HG02973 (cell line): ENCODE measurements around the gene SLC9C2.
"Not testable (repeated sequence)": the region's sequence is repeated elsewhere in the genome, so short reads cannot be mapped to it uniquely, and the experiment has no call there.

Source experiments
- ATAC-seq: cut with Tn5 transposase; IDR thresholded peaks from one replicate; pipeline ENCODE4 v1.9.1; 2021; ENCODE audit warnings: moderate library complexity; ENCODE audit not compliant: unreplicated experiment

SLC9C2 gene

GRCh38 chr1:173603056-173603591, at the start of gene SLC9C2:
Gene SLC9C2, minus strand, starts transcription at chr1:173603072. Its CDS starts 1,296 bp downstream, at chr1:173601776.
- no peak for ATAC-seq

DNA sequence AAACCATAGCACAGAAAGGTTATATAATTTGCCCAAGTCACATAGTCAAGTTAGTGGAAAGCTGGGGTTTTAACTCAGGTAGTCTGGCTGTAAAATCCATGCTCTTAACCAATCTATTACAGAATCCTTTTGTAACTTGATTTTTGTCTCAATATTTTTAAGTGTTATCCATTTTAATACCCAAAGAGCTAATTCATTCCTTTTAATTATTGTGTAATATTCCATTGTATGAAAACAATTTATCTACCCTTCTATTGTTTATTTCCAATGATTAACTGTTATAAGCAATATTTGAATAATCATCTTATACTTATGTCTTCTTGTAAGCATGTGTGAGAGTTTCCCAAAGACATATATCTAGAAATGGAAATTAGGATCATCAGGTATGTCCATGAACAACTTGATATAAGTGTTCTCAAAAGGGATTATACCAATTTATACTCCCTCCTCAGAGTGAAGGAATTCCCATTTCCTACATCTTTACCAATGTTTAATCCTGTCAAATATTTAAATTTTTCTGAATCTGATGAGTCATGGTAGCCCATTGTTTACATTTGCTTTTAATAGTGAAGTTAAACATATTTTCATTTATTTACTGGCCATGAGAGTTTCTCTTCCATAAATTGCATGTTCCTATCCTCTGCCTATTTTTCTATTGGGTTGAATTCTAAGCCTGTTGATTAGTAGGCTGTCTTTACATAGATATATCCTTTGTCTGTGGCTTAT, 46.2 kb upstream of the SLC9C2 start:
- ATAC-seq = no peak

DNA sequence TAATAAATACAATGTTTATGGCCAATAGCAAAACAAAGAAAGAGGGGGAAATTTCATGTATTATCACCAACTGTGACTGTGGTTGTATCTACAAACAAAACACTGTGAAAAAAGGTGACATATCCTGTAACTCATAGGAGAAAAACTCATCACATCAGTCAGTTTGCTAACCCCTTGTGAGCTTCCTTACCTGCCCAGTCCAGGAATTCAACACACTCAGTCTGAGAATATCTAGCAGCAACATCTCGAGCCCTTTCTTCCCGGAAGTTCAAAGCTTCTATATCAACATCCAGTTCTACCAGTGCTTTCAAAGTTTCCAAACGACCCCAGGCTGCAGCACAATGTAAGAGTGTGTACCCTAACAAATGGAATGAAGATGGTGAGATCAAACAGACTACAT, 43.8 kb upstream of the SLC9C2 start:
- no peak for ATAC-seq

- not testable (repeated sequence) for ATAC-seq
Measured at GRCh38 chr1:173642450-173643139, 39.7 kb upstream of the SLC9C2 start.

DNA sequence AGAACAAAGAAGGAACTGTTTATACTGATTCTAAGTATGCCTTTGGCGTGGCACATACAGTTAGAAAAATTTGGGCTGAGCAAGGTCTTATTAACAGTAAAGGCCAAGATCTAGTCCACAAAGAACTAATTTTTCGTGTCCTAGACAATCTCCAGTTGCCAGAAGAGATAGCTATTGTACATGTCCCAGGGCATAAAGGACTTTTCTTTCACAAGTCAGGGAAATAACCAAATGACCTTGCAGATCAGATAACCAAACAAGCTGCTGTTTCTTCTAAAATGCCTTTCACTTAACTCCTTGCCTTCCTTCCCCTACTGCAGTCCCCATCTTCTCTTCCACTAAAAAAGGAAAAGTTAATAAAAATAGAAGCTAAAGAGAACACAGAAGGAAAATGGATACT, 36.2 kb upstream of the SLC9C2 start:
- no peak for ATAC-seq

GRCh38 chr1:173638043-173639021, 35.5 kb upstream of the SLC9C2 start:
- no peak for ATAC-seq

DNA sequence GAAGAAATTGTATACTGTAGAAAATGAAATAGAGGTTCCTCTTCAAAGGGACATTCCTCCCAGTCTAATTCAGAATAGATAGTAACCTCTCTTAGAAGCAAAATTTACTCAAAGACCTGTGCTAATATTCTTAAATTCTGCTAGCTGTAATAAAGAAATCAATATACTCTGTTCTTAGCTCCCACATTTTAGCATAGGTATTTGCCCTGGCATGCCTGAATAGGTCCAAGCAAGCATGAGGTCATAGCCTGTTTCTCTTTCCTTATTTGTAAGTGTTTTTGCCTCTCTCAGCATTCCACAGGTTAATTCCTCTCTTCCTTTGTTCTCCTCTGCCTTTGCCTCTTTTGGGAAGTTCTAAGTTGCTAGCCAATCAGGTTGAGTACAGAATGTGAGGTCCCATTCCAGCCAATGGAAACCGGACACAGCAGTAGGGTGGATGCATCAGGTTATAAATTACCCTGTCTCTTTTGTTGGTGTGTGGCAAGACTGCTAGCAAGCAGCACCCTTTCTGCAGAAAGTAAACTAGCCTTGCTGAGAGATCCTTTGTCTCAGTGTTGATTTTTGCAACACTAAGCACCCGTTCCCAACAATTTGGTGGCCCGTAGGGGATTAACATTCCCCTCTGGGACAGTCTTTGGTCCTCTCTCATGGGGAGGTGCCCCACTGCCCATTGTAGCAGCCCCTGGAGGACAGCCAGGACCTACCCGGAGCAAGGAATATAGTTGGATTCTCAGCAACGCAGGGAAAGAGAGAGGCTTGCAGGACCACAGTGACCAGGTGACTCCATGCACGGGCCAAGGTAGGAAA, 34.6 kb upstream of the SLC9C2 start:
- not testable (repeated sequence) for ATAC-seq

DNA sequence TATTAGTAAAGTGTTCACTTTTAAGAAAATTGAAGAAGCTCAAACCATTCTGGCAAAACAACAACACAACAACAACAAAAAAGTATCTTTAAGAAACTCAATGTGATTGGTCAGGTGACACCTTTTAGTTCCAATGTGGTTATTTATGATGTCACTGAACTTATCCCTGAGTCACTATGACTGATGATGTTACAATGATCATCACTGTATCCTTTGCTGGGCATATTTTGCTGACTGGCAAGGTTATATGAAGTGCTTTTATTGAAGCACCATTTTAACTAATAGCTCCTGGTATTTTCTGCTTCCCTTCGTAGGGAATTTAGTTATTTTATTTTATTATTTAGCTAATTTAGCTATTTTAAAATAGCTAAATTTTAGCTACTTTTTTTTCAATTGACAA, 32.2 kb upstream of the SLC9C2 start, which contains the start of gene TEX50:
TEX50 (plus strand) TSS at position 223 of the 400 bp plus-strand sequence. CDS start 184 bp downstream, outside the sequence.
- no peak for ATAC-seq

GRCh38 chr1:173628888-173629287, 26.0 kb upstream of the SLC9C2 start:
- no peak for ATAC-seq

DNA sequence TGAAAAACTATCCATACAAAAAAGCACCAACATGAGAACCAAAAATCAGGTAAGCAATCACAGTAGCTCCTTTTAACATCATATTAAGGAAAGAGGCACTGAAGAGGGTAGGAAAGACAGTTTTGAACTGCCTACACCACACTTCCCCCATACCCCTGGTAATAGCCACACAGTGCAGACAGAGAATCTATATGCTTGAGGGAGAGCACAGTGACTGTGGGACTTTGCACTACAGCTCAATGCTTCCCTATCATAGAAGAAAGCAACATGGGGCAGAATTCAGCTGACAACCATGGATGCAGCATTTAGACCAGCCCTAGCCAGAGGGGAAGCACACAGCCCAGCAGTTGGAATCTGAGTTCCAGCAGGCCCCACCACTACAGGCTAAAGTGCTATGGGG, 24.4 kb upstream of the SLC9C2 start:
- no peak for ATAC-seq

DNA sequence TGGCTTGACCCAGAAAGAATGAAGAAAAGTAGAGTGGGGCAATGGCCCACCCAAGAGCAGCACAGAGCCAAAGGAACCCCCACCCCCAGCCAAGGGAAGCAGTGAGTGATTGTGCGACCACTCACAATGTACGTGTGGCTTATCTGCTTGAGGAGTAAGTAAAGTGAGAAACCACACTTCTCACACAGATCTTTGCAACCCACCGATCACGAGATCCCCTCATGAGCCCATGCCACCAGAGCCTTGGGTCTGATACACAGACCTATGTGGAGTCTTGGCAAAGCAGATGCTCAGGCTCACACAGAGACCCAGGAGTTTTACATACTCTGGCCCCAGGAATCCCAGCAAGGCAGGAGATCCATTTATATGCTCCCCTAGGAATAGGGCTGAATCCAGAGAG, 14.0 kb upstream of the SLC9C2 start:
- ATAC-seq = no peak

- not testable (repeated sequence) for ATAC-seq
Measured at GRCh38 chr1:173613086-173613485, 10.2 kb upstream of the SLC9C2 start.

- no peak for ATAC-seq
Measured at GRCh38 chr1:173608503-173609216, 5.8 kb upstream of the SLC9C2 start.

DNA sequence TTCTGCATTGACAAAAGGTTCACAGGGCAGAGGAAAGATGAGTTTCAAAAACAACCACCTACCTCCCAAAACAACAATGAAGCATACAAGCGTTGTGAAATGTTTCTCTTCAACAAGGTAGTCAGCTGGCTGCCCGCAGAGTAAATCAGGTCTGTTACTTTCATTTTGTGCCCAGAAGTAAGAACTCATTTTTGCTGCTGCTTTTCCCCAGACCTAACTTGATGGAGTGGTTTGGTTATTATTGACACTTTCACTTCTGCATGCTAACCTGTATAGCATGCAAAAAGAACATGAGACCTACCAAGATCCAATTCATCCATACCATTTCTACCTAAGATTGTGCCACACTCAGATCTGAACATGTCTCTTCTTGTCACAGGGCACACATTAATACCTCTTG, 1.3 kb downstream of the SLC9C2 start:
- no peak for ATAC-seq

GRCh38 chr1:173596097-173596825, 6.6 kb downstream of the SLC9C2 start:
- no peak for ATAC-seq

DNA sequence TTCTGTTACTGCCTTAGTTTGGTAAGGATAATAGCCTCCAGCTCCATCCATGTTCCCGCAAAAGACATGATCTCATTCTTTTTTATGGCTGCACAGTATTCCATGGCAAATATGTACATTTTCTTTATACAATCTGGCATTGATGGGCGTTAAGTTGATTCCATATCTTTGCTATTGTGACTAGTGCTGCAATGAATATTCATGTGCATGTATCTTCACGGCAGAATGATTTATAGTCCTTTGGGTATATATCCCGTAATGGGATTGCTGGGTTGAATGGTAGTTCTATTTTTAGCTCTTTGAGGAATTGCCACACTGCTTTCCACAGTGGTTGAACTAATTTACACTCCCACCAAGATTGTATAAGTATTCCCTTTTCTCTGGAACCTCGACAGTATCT, 11.7 kb downstream of the SLC9C2 start:
- not testable (repeated sequence) for ATAC-seq

GRCh38 chr1:173590557-173590956, 12.3 kb downstream of the SLC9C2 start:
- ATAC-seq = no peak

DNA sequence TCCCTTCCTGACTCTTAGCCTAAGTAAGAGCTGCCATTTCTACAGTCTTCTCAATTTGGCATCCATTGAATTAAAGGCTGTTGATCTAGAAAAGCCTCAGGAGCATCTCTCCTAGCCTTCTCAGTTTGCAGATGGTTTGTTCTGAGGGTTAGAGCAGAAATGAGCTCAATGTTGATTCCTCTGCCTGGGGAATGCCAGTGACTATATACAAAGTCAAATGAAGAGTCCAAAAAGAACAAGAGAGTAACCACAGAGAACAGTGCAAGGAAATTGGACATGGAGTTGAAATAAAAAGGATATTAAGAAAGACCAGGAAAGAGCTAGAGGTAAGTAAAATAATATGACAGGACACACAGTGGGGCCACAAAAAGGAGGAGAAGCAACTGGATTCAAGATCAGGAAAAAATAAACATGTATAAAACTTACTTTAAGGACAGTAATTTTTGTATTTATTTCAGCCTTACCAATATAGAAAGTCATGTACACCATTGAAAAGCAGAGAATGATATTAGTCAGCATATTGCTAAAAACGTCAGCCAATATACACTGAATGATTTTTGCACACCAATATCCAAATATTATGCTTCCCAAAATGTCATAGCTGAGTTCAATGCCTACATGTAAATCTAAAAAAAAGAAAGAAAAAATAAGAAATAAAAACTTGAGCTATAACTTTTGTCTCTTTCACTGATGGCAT, 21.3 kb downstream of the SLC9C2 start:
- ATAC-seq = no peak
